ENCODE data around the gene IGSF21. TPM values are rescaled to one million over a fixed set of nuclear protein-coding genes. Genes with fewer than 3 reads are reported as not detected.

Gene IGSF21
- total and polyA plus RNA-seq, 12 donors = 0.18 to 16.4 (median 7.0) TPM

GRCh38 chr1:18079941-18080735, 27.5 kb upstream of the IGSF21 start:
- TF ChIP-seq POLR2A (IDR thresholded peaks at IDR 0.05) (no peak), CTCF (IDR thresholded peaks at IDR 0.05) (no peak)
- intact Hi-C loops (cut with DNase I) = no loop called here
- Histone ChIP-seq H3K27me3 (no peaks in the 10 kb centered on the region), H3K4me1 (replicated peaks in 1 of 2) (peaks cover 0 to 5% of the 10 kb centered on the region in 2 donors), H3K4me3 (no peak overlapping the region), H3K9me3 (replicated peaks in 1 of 3) (no peaks in the 10 kb centered on the region), H3K27ac (no peak overlapping the region), H3K36me3 (replicated peaks in 1 of 2) (no peaks in the 10 kb centered on the region)
- 75 to 81% (median 77%) methylated on average over 21 to 31 of the region's 31 CpGs for WGBS, 4 donors
- peak in 4 of 7 donors; percentile 14 to 42 (median 26) for DNase-seq

DNA sequence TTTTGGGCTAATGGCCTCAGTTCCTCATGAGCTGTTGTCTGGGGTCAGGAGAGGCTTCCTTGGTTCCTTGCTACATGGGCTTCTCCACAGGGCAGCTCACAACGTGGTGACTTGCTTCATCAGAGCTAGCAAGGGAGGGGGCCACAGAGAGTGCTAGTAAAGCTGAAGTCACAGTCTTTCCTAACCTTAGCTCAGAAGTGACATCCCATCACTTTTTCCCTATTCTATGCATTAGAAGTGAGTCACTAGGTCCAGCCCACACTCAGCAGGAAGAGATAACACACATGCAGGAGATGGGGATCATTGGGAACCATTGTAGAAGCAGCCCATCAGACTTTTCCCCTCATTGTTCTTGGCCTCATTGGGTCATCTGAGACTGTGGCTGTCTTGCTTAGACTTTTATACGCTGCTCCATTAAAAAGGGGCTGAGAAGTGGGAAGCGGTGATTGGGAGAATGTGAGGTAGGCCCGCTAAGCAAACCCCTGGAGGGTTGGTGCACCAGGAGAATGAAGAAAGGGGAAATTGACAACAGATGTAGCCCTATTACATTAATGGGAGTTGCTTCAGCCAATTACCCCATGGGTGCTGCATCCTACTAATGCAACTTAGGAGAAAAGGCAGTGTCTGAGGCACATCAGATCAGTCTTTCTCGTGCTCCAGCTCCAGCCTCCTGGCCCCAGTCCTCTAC, 22.1 kb upstream of the IGSF21 start:
- TF ChIP-seq POLR2A (IDR thresholded peaks at IDR 0.05) = no peak
- no peak for TF ChIP-seq CTCF (IDR thresholded peaks at IDR 0.05)
- Histone ChIP-seq H3K4me1 (replicated peaks in 1 of 2) (peaks cover 0 to 5% of the 10 kb centered on the region in 2 donors), H3K27me3 (no peaks in the 10 kb centered on the region), H3K27ac (no peak overlapping the region), H3K4me3 (no peak overlapping the region), H3K9me3 (replicated peaks in 1 of 3) (no peaks in the 10 kb centered on the region), H3K36me3 (replicated peaks in 1 of 2) (no peaks in the 10 kb centered on the region)
- intact Hi-C loops (cut with DNase I) = no loop called here
- DNase-seq = no peak
- 79 to 92% (median 83%) methylated on average over 5 of the region's 5 CpGs for WGBS, 4 donors

DNA sequence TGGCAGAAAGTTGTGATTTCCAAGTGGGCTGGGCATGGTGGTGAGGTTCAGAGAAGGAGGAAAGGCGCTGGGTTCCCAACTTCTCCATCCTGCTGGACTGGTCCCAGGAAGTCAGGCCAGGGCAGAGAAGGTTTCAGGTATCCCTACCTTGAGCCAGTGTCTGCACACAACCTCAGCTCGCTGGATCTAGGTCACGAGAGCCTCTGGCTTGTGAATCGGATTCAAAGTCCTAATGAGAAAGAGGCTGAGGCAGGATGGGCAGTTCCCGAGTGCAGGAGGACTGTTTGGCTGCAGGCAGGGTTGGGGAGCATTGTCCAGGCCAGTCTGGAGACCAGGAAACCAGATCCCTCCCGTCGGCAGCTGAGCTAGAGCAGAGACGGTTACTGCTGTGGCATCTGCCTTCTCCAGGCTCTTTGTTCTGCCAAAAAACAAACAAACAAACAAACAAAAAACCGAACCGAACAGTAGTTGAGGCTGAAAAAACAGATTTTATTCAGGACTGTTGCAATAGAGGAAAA, 19.5 kb upstream of the IGSF21 start:
- intact Hi-C loops (cut with DNase I) = no loop called here
- Histone ChIP-seq H3K27ac (no peak overlapping the region), H3K27me3 (no peaks in the 10 kb centered on the region), H3K9me3 (replicated peaks in 1 of 3) (no peaks in the 10 kb centered on the region), H3K4me1 (replicated peaks in 1 of 2) (no peaks in the 10 kb centered on the region), H3K36me3 (replicated peaks in 1 of 2) (no peaks in the 10 kb centered on the region), H3K4me3 (no peak overlapping the region)
- no peak for DNase-seq
- 52 to 69% (median 55%) methylated on average over 10 of the region's 10 CpGs for WGBS, 4 donors
- TF ChIP-seq POLR2A (IDR thresholded peaks at IDR 0.05) = no peak
- no peak for TF ChIP-seq CTCF (IDR thresholded peaks at IDR 0.05)

GRCh38 chr1:18089488-18089887, 18.1 kb upstream of the IGSF21 start:
- 82 to 100% (median 95%) methylated on average over 1 of the region's 1 CpG for WGBS, 4 donors
- no peak for TF ChIP-seq CTCF (IDR thresholded peaks at IDR 0.05)
- no peak for TF ChIP-seq POLR2A (IDR thresholded peaks at IDR 0.05)
- Histone ChIP-seq H3K27ac (no peak overlapping the region), H3K4me3 (no peak overlapping the region), H3K4me1 (replicated peaks in 1 of 2) (no peaks in the 10 kb centered on the region), H3K36me3 (replicated peaks in 1 of 2) (no peaks in the 10 kb centered on the region), H3K27me3 (no peaks in the 10 kb centered on the region), H3K9me3 (replicated peaks in 1 of 3) (no peaks in the 10 kb centered on the region)
- intact Hi-C loops (cut with DNase I) = no loop called here
- no peak for DNase-seq
